ENCODE measurements around the gene FER.
"Not testable (repeated sequence)": the region's sequence is repeated elsewhere in the genome, so short reads cannot be mapped to it uniquely, and the experiment has no call there.

FER gene

DNA sequence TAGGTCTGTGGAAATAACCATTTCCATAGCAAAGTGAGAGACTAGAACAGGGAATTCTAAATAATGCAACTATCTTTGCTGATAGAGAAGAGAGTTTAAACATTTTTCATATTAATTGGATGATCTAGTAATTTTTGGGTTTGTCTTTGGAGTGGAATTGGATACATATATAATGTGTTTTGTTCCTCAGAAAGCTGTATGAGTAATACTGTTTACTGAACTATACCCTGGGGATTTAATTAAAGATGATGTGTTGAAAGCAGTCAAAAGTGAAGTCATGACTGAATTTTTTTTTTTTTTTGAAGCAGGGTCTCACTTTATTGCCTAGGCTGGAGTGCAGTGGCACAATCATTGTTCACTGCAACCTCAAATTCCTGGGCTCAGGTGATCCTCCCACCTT is 17.9 kb downstream of the FER start:
- TF ChIP-seq GABPA (IDR thresholded peaks at IDR 0.05; ENCODE audit: low read depth) (no peak), SPI1 (IDR thresholded peaks at IDR 0.05; ENCODE audit: borderline replicate concordance, low read depth) (no peak), POLR2AphosphoS5 (IDR thresholded peaks at IDR 0.05; ENCODE audit: low read depth) (no peak)
- TF ChIP-seq, protein P1, sequence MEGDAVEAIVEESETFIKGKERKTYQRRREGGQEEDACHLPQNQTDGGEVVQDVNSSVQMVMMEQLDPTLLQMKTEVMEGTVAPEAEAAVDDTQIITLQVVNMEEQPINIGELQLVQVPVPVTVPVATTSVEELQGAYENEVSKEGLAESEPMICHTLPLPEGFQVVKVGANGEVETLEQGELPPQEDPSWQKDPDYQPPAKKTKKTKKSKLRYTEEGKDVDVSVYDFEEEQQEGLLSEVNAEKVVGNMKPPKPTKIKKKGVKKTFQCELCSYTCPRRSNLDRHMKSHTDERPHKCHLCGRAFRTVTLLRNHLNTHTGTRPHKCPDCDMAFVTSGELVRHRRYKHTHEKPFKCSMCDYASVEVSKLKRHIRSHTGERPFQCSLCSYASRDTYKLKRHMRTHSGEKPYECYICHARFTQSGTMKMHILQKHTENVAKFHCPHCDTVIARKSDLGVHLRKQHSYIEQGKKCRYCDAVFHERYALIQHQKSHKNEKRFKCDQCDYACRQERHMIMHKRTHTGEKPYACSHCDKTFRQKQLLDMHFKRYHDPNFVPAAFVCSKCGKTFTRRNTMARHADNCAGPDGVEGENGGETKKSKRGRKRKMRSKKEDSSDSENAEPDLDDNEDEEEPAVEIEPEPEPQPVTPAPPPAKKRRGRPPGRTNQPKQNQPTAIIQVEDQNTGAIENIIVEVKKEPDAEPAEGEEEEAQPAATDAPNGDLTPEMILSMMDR (IDR thresholded peaks at IDR 0.05; ENCODE audit: insufficient read depth, low read length) = no peak
- TF ChIP-seq, protein P2, sequence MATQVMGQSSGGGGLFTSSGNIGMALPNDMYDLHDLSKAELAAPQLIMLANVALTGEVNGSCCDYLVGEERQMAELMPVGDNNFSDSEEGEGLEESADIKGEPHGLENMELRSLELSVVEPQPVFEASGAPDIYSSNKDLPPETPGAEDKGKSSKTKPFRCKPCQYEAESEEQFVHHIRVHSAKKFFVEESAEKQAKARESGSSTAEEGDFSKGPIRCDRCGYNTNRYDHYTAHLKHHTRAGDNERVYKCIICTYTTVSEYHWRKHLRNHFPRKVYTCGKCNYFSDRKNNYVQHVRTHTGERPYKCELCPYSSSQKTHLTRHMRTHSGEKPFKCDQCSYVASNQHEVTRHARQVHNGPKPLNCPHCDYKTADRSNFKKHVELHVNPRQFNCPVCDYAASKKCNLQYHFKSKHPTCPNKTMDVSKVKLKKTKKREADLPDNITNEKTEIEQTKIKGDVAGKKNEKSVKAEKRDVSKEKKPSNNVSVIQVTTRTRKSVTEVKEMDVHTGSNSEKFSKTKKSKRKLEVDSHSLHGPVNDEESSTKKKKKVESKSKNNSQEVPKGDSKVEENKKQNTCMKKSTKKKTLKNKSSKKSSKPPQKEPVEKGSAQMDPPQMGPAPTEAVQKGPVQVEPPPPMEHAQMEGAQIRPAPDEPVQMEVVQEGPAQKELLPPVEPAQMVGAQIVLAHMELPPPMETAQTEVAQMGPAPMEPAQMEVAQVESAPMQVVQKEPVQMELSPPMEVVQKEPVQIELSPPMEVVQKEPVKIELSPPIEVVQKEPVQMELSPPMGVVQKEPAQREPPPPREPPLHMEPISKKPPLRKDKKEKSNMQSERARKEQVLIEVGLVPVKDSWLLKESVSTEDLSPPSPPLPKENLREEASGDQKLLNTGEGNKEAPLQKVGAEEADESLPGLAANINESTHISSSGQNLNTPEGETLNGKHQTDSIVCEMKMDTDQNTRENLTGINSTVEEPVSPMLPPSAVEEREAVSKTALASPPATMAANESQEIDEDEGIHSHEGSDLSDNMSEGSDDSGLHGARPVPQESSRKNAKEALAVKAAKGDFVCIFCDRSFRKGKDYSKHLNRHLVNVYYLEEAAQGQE (IDR thresholded peaks at IDR 0.05; ENCODE audit: insufficient replicate concordance, low read depth) = no peak
- no peak for DNase-seq (ENCODE audit: low read depth in 1 of 2, low spot score in 1 of 2)
- Histone ChIP-seq H3K27me3 (ENCODE audit: insufficient read depth, poor library complexity, severe bottlenecking) (no peaks in the 10 kb centered on the region), H3K27ac (replicated peaks) (no peak overlapping the region), H3K4me3 (replicated peaks; ENCODE audit: insufficient read depth, low read length) (no peak overlapping the region)

- H3K27me3 ChIP-seq (ENCODE audit: insufficient read depth, poor library complexity, severe bottlenecking); DNase-seq (ENCODE audit: low read depth in 1 of 2, low spot score in 1 of 2); H3K27ac ChIP-seq (replicated peaks); H3K4me3 ChIP-seq (replicated peaks; ENCODE audit: insufficient read depth, low read length): not testable (repeated sequence)
These were observed 19.2 kb downstream of the FER start for GRCh38 chr5:108766916-108767315.

GRCh38 chr5:108769352-108769751 is 21.7 kb downstream of the FER start:
- Histone ChIP-seq H3K27ac (replicated peaks) (no peak overlapping the region), H3K27me3 (ENCODE audit: insufficient read depth, poor library complexity, severe bottlenecking) (no peaks in the 10 kb centered on the region), H3K4me3 (replicated peaks; ENCODE audit: insufficient read depth, low read length) (no peak overlapping the region)
- TF ChIP-seq POLR2AphosphoS5 (IDR thresholded peaks at IDR 0.05; ENCODE audit: low read depth) (no peak), SPI1 (IDR thresholded peaks at IDR 0.05; ENCODE audit: borderline replicate concordance, low read depth) (no peak), GABPA (IDR thresholded peaks at IDR 0.05; ENCODE audit: low read depth) (no peak)
- TF ChIP-seq, protein P1 (IDR thresholded peaks at IDR 0.05; ENCODE audit: insufficient read depth, low read length) = no peak
- TF ChIP-seq, protein P2 (IDR thresholded peaks at IDR 0.05; ENCODE audit: insufficient replicate concordance, low read depth) = no peak
- DNase-seq (ENCODE audit: low read depth in 1 of 2, low spot score in 1 of 2) = no peak

- Histone ChIP-seq H3K4me3 (replicated peaks; ENCODE audit: insufficient read depth, low read length) (no peak overlapping the region), H3K27me3 (ENCODE audit: insufficient read depth, poor library complexity, severe bottlenecking) (no peaks in the 10 kb centered on the region), H3K27ac (replicated peaks) (no peak overlapping the region)
- TF ChIP-seq, protein P2 (IDR thresholded peaks at IDR 0.05; ENCODE audit: insufficient replicate concordance, low read depth) = no peak
- TF ChIP-seq, protein P1 (IDR thresholded peaks at IDR 0.05; ENCODE audit: insufficient read depth, low read length) = no peak
- TF ChIP-seq GABPA (IDR thresholded peaks at IDR 0.05; ENCODE audit: low read depth) (no peak), POLR2AphosphoS5 (IDR thresholded peaks at IDR 0.05; ENCODE audit: low read depth) (no peak), SPI1 (IDR thresholded peaks at IDR 0.05; ENCODE audit: borderline replicate concordance, low read depth) (no peak)
- DNase-seq (ENCODE audit: low read depth in 1 of 2, low spot score in 1 of 2) = no peak
These were observed 24.9 kb downstream of the FER start for GRCh38 chr5:108772626-108773025.

All from HL-60 (cell line).